ENCODE results near the gene GAS7. TPM values are rescaled to one million over a fixed set of nuclear protein-coding genes. Genes with fewer than 3 reads are reported as not detected.

Gene GAS7
- total RNA-seq, 1 experiment from 2014 or later, result 6.0 TPM

GRCh38 chr17:9925457-9925856 lies 272.9 kb downstream of the GAS7 start:
- Histone ChIP-seq H3K4me1 (ENCODE audit: insufficient read depth, low read length) (no peaks in the 10 kb centered on the region), H4K91ac (ENCODE audit: insufficient read length, low read depth, low read length) (no peak overlapping the region), H3T11ph (ENCODE audit: low read length) (no peak overlapping the region), H4K20me1 (ENCODE audit: control insufficient read depth, insufficient read depth, insufficient read length) (no peaks in the 10 kb centered on the region), H4K8ac (replicated peaks; ENCODE audit: insufficient read length, low read depth, low read length) (no peak overlapping the region), H3K27ac (ENCODE audit: insufficient read length, low read depth, low read length) (no peak overlapping the region), H2BK5ac (ENCODE audit: insufficient read length, low read length) (no peak overlapping the region), H3K18ac (ENCODE audit: insufficient read length, low read depth, low read length) (no peak overlapping the region), H3K23me2 (ENCODE audit: insufficient read length, low read depth, low read length, poor library complexity, severe bottlenecking) (no peaks in the 10 kb centered on the region), H3K27me3 (ENCODE audit: insufficient read depth, low read length) (no peaks in the 10 kb centered on the region), H4K5ac (ENCODE audit: insufficient read length, low read depth, low read length) (no peak overlapping the region), H2BK12ac (ENCODE audit: insufficient read length, low read depth, low read length) (no peak overlapping the region), H2BK20ac (ENCODE audit: low read depth, low read length, poor library complexity, severe bottlenecking) (no peak overlapping the region), H3K9me3 (ENCODE audit: control insufficient read depth, low read depth, low read length) (no peaks in the 10 kb centered on the region), H3K9ac (ENCODE audit: extremely low read depth, insufficient read length, low read length) (no peak overlapping the region), H3K79me2 (ENCODE audit: insufficient read depth, low read length) (no peaks in the 10 kb centered on the region), H3K56ac (ENCODE audit: insufficient read length, low read depth, low read length) (no peak overlapping the region), H3K14ac (ENCODE audit: insufficient read depth, low read length) (no peak overlapping the region), H2BK15ac (ENCODE audit: low read depth, low read length) (no peak overlapping the region), H3K79me1 (ENCODE audit: insufficient read depth, low read depth, low read length, poor library complexity, severe bottlenecking) (no peaks in the 10 kb centered on the region), H2BK120ac (ENCODE audit: low read depth, low read length, poor library complexity, severe bottlenecking) (no peak overlapping the region), H3K4ac (ENCODE audit: low read depth, low read length) (no peak overlapping the region), H3K23ac (ENCODE audit: insufficient read length, low read depth, low read length) (no peak overlapping the region), H2AFZ (ENCODE audit: low read length) (no peak overlapping the region), H3K4me2 (ENCODE audit: insufficient read depth, insufficient read length, low read length) (no peak overlapping the region), H2AK5ac (ENCODE audit: insufficient read length, low read length) (no peak overlapping the region)
- Mint-ChIP-seq H3K27me3 (ENCODE audit: low read depth) (peaks cover 2% of the 10 kb centered on the region; the same call in 1 of the 2 replicates), H3K27ac (peak overlapping the region in 1 of 3 experiments; percentile 55; a peak in 1 of 7 replicates), H3K4me1 (peaks cover 2 to 16% of the 10 kb centered on the region in 2 experiments), H3K36me3 (ENCODE audit: insufficient read depth in 1 of 3, low read depth in 3 of 3) (no peaks in the 10 kb centered on the region), H3K9me3 (no peaks in the 10 kb centered on the region; a peak in 1 of 5 replicates), H3K4me3 (no peak overlapping the region)
- DNase-seq, result no peak
- no CpG with 5 or more reads among the region's 11 CpGs for WGBS (ENCODE audit: extremely low coverage, insufficient read length, low lambda C conversion rate)
- TF ChIP-seq CTCF (conservative IDR thresholded peaks at IDR 0.05), result no peak
